ENCODE measurements around the gene KCNC3.

DNA sequence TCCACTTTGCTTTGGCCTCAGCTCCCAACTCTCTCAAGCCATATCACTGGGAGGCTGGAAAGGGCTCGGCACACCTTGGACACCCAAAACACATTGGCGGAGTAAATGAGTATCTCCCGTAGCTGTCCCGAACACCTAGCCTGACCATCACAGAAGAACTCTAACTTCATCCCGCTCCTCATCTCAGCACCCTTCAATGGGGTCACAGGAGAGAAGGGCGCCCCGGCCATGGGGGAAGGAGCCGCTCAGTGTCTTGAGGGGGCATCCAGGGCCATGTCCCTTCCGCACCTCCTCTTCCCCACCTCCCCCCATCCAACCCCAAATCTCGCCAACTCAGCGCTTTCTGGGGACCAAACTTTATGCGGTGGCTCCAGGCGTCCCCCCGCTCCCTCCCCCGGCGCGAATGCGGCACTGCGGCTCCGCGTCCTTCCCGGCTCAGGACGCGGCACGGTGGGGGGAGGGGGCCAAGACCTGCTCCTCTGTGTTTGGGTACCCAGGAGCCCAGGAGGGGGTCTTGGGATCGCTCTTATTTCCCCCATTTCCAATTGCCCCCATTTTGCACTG is 3.0 kb downstream of the KCNC3 start:
- TF ChIP-seq, protein P1, sequence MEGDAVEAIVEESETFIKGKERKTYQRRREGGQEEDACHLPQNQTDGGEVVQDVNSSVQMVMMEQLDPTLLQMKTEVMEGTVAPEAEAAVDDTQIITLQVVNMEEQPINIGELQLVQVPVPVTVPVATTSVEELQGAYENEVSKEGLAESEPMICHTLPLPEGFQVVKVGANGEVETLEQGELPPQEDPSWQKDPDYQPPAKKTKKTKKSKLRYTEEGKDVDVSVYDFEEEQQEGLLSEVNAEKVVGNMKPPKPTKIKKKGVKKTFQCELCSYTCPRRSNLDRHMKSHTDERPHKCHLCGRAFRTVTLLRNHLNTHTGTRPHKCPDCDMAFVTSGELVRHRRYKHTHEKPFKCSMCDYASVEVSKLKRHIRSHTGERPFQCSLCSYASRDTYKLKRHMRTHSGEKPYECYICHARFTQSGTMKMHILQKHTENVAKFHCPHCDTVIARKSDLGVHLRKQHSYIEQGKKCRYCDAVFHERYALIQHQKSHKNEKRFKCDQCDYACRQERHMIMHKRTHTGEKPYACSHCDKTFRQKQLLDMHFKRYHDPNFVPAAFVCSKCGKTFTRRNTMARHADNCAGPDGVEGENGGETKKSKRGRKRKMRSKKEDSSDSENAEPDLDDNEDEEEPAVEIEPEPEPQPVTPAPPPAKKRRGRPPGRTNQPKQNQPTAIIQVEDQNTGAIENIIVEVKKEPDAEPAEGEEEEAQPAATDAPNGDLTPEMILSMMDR (IDR thresholded peaks at IDR 0.05): no peak
- no peak for TF ChIP-seq POLR2A (IDR thresholded peaks at IDR 0.05)

Data from adrenal gland (tissue), 5 donors.